GM18909 (cell line): ENCODE results near the gene ZNF33B.
"Not testable (repeated sequence)": the region's sequence is repeated elsewhere in the genome, so short reads cannot be mapped to it uniquely, and the experiment has no call there.

Experiments used
- ATAC-seq: cut with Tn5 transposase; IDR thresholded peaks from one replicate; pipeline ENCODE4 v1.9.1; 2021; ENCODE audit warnings: mild to moderate bottlenecking; ENCODE audit not compliant: unreplicated experiment, poor library complexity

ZNF33B gene

DNA sequence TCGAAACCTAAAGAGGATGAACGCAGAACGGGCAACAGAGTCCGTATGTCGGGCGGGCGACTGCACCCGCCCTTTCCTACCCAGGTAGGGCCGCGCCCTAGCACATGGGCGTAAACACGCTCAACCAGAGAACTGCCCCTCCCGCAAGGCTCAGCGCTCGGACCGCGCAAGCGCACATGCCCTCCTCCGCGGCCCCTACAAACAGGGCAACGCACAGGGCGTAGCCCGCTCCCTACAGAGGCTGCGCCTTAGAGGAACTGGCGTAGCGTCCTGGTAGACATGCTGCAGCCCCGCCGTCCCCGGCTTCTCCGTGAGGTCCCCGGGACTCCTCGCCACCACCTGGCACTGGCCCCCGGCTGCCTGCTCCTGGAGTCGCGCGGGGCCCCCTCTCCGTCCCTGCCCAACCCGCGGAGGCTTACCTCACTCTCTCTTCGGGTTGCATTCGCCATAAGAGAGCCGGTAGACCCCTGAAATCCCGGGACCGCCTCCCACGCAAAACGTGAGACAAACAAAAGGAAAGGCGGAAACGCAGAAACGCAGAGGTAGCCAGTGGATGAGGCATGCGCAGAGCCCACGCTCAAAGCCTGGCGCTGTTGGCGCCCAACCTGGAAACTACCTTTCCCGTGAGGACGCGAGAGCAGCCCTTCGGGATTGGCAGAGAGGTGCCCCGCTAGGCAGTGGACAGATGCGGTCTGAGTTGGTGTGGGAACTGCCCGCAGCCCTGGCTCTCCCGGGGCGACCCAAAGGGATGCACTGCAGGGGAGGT, at the start of gene ZNF33B:
TSS of gene ZNF33B (minus strand) at position 516 of the 766 bp plus-strand sequence. CDS start 1,642 bp downstream, outside the sequence.
- ATAC-seq = peak; percentile 93

DNA sequence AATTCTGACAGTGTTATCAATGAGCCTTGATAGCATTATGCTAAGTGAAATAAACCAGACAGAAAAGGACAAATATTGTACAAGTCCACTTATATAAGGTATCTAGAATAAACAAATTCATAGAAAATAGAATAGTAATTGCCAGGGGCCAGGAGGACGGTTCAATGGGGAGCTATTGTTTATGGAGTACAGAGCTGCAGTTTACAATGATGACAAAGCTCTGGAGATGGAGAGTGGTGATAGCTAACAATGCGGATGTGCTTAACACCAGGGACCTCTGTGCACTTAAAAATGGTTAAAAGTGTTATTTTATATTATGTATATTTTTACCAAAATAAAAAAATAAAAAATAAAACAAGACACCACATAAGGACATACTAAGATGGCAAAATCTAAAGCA, 46.1 kb upstream of the ZNF33B start:
- no peak for ATAC-seq

DNA sequence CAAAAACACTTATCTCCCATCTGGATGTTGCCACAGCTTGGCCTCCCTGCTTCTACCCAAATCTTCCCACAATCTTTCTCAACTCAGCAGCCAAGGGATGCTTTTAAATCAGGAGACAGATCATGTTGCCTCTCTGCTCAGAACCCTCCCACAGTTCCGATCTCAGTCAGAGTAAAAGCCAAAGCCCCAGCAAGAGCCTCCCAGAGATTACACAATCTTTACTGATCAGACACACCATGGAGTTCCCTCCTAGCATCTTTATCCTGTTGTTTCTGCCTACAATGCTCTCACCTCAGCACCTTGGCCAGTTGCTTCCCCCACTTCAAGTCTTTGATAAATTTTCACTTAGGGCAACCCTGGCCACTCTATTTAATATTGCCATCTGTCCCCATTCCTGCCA, 41.9 kb upstream of the ZNF33B start:
- no peak for ATAC-seq

DNA sequence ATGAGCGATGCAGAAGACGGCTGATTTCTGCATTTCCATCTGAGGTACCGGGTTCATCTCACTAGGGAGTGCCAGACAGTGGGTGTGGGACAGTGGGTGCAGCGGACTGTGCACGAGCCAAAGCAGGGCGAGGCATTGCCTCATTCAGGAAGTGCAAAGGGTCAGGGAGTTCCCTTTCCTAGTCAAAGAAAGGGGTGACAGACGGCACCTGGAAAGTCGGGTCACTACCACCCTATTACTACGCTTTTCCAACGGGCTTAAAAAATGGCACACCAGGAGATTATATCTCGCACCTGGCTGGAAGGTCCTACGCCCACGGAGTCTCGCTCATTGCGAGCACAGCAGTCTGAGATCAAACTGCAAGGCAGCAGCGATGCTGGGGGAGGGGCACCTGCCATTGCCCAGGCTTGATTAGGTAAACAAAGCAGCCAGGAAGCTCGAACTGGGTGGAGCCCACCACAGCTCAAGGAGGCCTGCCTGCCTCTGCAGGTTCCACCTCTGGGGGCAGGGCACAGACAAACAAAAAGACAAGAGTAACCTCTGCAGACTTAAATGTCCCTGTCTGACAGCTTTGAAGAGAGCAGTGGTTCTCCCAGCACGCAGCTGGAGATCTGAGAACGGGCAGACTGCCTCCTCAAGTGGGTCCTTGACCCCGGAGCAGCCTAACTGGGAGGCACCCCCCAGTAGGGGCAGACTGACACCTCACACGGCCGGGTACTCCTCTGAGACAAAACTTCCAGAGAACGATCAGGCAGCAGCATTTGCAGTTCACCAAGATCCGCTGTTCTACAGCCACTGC, 27.0 kb upstream of the ZNF33B start:
- not testable (repeated sequence) for ATAC-seq

DNA sequence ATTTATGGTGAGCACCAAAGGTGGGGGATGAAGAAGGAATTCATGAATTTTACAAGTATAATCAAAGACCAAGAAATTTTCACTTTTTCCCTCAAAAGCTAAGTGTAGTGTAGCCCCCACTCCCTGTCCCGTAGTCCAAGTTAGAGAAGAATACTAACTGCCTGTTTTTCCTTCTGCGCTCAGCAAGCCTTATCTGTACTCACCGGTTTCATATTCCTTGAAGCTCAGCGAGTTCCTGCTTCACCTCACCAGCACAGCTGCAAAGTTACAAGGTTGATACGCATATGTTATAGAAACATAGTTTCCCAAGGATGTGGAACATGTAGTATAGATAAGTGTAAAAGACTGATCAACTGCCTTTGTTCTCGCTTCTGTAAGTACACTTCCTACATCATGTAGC, 16.0 kb upstream of the ZNF33B start:
- ATAC-seq = no peak

DNA sequence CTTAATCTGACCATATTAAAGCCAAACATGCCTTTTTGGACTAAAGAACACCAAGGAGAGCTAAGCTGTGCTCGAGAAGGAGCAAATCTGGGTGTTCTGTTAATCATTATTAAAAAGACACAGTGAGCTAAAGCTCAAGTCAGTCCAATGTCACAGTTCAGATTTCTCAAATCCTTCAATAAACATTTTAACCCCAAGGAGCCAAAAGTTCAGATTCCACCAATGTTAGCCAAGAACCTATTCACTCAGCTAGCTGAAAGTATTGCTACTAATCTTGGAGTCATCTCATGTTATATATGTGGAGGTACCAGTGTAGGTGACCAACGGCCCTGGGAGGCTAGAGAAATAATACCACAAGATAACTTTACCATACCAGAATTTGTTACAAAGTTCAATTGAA, 14.5 kb upstream of the ZNF33B start:
- ATAC-seq = no peak

DNA sequence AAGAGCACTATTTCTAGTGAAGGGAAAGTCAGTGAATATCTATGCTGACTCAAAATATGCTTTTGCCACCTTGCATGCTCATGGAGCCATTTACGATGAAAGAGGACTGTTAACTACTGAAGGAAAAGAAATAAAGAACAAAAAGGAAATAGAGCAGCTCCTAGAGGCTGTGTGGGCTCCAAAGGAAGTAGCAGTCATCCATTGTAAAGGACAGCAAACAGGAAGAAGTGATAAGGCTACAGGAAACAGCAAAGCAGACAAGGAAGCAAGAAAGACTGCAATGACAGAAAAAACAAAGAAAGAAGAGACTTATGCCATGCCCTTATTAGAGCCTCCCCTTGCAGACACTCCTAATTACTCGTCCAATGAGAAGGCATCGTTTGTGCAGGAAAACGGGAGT, 12.0 kb upstream of the ZNF33B start:
- ATAC-seq = no peak

DNA sequence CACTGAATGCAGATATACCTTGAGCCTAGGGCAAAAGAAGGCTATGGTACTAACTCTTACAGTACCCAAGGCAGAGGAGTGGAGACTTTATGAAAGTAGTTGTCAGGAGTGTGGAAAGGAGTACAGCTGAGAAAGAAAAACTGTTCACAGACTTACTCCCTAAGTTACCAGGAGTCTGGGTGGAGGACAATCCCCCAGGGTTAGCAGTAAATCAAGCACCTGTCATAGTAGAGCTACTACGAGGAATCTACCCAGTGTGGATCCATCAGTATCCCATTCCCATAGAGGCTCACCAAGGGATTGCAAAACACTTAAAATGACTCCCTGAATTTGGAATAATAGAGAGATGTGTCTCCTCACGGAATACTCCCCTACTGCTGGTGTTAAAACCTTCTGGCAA, 10.1 kb upstream of the ZNF33B start:
- no peak for ATAC-seq

DNA sequence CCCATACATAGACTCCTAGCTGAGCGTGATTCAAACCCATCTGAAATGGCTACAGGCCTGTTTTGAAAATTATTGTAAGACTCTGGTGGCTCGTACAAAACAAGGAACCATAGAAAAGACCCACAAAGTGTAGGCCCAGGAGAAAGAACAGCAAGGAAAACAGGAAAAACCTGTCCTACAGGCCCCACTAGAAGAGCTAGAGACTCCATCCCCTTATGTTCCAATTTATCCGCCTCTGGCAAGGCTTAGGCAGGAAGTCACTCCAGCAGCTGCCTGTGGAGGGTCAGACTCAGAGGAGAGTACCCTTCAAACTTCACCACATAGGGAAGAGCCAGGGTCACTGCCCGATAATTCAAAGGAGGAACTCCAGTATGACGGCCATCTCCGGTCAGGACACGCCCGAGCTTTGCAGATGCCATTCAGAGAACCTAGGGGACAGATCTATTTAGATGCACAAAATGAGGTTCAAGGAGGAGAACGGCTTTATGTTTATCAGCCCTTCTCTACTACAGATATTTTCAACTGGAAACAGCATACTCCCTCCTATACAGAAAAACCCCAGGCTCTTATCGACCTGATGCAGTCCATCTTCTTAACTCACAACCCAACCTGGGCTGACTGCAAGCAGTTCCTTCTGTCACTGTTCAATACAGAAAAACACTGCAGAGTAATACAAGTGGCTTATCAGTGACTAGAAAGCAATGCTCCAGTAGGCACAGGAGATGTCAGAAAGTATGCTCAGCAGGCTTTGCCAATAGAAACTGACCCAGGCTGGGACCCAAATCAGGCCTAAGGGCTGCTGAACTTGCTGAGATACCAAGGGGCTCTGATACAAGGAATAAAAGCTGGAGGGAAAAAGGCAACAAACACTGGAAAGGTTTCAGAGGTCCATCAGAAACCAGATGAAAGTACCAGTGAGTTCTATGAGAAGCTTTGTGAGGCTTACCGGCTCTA, 8.6 kb upstream of the ZNF33B start:
- no peak for ATAC-seq

DNA sequence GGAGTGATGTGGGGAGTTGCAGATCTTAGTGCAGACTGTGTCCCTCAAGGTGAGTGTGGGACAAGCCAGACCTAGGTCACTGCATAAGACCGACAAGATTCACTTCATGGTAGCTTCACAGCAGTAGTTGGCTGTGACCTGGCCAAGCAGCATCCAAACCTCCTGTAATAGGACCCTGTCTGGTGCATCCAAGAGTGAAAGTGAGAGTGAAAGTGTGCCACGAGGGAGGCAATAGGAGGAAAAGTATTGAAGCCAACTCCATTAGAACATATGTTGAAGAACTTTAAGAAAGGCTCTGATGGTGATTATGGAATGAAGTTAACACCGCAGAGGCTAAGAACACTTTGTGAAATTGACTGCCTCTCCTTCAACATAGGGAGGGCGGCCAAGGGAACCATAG, 7.8 kb upstream of the ZNF33B start:
- ATAC-seq = no peak

DNA sequence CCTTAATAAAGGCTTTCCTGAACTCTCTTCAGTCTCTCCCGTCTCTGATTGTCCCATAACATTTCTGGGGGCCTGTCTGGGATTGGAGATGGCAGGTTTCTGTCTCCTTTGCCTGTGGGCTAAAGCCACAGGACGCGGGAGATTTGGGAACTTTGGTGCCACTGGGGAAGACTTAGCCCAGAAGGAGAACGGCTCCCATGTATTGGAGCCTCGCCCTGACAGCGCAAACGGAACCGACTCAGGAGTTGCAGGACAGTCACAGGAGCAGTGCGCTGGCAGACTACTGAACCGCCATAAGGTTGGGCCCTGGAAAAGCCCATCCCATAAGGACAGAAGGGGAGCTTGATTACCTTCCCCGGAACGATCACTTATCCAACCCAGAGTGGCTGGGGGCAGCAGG, 7.1 kb upstream of the ZNF33B start:
- no peak for ATAC-seq

DNA sequence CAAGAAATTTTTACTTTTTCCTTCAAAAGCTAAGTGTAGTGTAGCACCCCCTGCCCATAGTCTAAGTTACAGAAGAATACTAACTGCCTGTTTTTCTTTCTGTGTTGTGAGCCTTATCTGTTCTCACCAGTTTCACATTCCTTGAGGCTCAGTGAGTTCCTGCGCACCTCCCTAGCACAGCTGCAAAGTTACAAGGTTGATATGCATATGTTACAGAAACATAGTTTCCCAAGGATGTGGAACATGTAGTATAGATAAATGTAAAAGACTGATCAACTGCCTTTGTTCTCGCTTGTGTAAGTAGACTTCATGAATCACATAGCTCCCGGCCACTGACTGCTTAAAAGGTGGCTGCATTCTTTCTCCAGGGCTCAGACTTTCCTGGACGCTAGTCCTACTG, 6.7 kb upstream of the ZNF33B start:
- ATAC-seq = no peak

DNA sequence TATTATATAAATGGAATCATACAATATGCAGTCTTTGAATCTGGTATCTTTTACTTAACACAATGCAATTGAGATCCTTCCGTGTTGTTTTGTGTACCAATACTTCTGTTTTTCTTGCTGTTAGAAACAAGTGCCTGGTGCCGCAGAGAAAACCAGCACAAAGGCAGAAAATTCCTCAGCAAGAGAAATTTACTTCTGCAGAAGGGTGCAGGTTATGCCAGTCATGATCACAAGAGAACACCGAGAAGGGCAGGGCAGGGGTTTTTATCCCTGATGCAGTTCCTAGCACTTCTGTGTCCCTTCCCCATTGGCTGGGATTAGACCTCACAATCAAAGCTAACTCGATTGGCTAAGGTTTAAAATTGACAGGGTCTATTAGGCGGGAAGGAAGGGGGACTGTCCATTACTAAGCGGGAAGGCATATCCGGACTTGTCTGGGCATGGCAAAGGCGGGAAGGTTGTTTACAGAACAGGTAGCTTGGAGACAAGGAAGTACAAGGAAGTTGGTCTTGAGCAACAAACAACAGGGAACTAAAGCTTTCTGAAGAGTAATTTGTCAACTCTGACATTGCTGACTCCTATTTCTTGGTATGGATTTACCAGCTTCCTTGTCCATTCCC, 2.4 kb upstream of the ZNF33B start:
- ATAC-seq = no peak

DNA sequence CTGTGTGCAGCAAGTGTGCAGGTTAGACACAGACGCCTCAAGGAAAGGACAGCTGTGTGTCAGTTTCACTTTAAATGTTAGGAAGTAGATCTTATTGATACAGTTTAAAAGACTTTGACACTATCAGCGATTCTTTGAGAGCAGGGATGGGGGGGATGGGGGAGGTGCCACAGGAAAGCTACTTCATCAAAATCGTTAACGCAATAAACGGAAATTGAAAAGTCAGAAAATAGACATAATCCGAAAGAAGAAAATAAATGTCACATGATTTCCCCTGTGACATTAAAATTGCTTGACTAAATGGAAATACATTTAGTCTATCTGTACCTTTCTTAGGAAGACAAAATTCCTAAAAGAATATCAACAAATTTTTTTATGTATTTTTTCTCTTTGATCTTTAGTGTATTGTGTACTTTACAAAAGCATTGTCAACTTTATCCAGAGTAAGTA, 476 bp upstream of the ZNF33B start:
- no peak for ATAC-seq

DNA sequence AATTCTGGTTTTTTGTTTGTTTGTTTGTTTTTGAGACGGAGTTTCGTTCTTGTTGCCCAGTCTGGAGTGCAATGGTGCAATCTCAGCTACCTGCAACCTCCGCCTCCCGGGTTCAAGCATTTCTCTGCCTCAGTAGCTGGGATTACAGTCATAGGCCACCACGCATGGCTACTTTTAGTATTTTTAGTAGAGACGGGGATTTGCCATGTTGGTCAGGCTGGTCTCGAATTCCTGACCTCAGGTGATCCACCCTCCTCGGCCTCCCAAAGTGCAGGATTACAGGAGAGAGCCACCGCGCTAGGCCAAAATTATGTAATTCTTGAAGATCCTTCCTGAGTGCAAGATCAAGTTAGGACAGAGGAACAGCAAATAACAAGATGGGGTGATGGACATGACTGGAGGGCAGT, 719 bp downstream of the ZNF33B start:
- no peak for ATAC-seq

DNA sequence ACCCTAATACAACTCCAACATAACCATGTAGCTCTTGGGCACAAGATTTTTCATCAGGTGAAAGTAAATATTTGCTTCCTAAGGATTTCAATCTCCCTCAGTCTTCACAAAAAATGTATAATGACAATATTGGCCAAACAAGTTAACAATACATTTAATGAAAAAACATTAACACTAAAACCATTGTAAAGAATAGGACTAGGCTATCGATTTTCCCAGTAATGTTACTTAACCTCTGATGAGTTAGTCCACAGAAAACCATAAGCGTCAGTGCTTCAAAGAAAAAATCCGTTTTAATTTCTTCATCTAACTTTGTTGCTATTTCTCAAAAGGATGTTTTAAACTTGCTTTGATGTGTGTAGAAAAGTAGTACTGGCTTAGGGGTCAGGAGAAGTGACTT, 1.2 kb downstream of the ZNF33B start:
- ATAC-seq = no peak

DNA sequence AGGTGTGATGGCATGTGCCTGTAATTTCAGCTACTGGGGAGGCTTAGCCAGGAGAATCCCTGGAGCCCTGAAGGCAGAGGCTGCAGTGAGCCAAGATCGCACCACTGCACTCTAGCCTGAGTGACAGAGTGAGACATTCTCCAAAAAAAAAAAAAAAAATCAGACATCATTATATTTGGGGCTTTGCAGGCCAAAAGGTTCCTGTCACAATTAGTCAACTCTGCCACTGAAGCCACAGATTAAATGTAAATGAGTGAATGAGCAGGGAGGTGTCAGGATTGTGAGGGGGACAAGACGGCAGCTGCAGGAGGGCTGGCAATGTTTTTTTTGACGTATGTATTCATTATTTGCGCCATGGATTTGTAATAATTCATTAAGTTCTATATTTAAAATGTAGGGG, 3.3 kb downstream of the ZNF33B start:
- no peak for ATAC-seq

DNA sequence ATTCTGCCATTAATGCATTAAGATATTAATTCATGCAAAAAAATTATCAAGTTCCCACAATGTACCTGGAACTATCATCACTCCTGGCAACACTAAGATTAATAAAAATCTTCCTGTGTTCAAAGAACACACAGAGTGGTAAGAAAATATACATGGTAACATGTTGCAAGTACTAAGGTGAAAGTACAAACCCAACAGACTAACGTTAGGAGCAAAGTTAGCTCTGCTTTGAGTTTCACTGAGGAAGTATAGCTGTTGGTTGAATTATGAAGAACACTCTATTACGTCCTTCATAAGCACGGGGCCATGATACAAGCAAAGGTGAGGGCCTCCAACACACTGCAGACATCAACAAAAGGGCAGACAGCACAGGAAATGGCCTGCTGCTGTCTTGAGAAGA, 5.8 kb downstream of the ZNF33B start:
- ATAC-seq = no peak

DNA sequence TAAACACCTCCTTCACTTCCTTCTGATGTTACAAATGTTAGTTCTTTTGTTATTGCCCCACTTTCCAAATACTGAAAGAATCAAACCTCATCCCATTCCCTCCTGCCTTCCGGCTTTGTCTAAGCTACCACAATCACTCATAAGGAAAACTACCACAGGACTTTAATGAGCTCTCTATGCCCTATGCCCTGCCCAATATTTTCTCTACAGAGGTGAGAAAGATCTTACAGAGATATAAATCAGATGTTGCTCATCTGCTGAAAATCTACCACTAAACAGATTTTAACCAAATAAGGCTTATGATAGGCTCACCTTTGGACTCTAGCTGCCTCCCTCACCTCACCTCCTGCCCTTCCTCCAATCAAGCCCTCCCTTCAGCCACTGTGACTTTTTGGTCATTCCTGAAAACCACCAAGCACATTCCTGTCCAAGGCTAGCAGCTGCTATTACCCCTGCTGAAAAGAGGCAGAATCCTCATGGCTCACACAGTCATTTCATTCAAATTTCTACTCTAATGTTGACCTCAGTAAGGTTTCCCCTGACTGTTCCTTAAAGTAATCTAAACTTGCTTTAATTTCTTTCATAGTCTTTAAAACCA, 7.7 kb downstream of the ZNF33B start:
- no peak for ATAC-seq

DNA sequence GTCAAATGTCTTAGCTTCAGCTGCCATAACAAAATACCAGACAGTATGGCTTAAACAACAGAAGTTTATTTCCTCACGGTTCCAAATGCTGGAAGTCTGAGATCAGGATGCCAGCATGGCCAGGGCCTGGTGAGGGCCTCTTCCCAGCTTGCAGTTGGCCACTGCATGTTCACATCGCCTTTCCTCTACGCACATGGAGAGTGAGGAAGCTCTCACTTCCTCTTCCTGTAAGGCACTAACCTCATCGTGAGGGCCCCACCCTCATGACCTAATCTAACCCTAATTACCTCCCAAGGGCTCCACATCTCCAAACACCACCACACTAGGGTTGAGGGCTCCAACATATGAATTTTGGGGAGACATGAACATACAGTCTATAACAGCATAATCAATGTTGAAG, 14.4 kb downstream of the ZNF33B start:
- ATAC-seq = no peak
